Left lung (tissue), 10 donors: ENCODE measurements around the gene CAPZB. TPM values are rescaled to one million over a fixed set of nuclear protein-coding genes. Genes with fewer than 3 reads are reported as not detected.
A peak's percentile ranks its signal among the peaks of the same experiment; 100 is the strongest.

Experiments used
- ATAC-seq: fragments of 200-7000 bp; cut with Tn5 transposase; one replicate; pipeline ENCODE4 v1.9.1; 2020; ENCODE audit warnings: moderate library complexity
- DNase-seq, 4 donors: peaks; one replicate each; pipeline ENCODE4 v3.0.0-alpha.2; 2013 to 2020
- H3K27ac ChIP-seq, 2 donors: fragments of 200-600 bp; sonication (generic) in 1 of 2; one replicate each; pipeline versions ENCODE4 v1.5.0 to v1.8.0; 2020 to 2021
- H3K27me3 ChIP-seq, 2 donors: fragments of 200-600 bp; sonication (generic) in 1 of 2; one replicate each; pipeline versions ENCODE4 v1.5.0 to v1.8.0; 2020 to 2021
- H3K36me3 ChIP-seq, 2 donors: fragments of 200-600 bp; sonication (generic) in 1 of 2; one replicate each; pipeline versions ENCODE4 v1.5.0 to v1.8.0; 2020 to 2021
- H3K4me1 ChIP-seq, 2 donors: fragments of 200-600 bp; one replicate each; pipeline ENCODE4 v1.8.0; 2021
- H3K4me3 ChIP-seq, 2 donors: fragments of 200-600 bp; sonication (generic) in 1 of 2; one replicate each; pipeline versions ENCODE4 v1.5.0 to v1.8.0; 2020 to 2021; ENCODE audit warnings: mild to moderate bottlenecking in 1 of 2
- H3K9me3 ChIP-seq, 2 donors: fragments of 200-600 bp; sonication (generic) in 1 of 2; one replicate each; pipeline versions ENCODE4 v1.5.0 to v1.8.0; 2020 to 2021
- intact Hi-C, 2 donors: fragments of 100-400 bp; cut with DNase I; formaldehyde crosslinking; loops; one replicate each; pipeline versions ENCODE4 v1.11.2 to v1.14.2; 2022
- polyA plus RNA-seq, 6 donors: library from polyadenylated mRNA; unstranded; fragments of 120-200 nt; gene quantifications; one replicate each; pipeline ENCODE4 v1.2.1, GENCODE V29; 2013; ENCODE audit not compliant: insufficient read length in 6 of 6
- total RNA-seq, 2 donors: library from RNA; stranded (reverse); fragmentation: NEBNext Ultra II Directional; extraction: Animal tissue kit (Norgen Biotek cat#: 25700); gene quantifications; one replicate each; pipeline ENCODE4 v1.2.1, GENCODE V29; 2021
- TF ChIP-seq, protein P1 (sequence below), 2 donors: fragments of 200-600 bp; sonication (generic) in 1 of 2; IDR thresholded peaks; one replicate each; pipeline versions ENCODE4 v1.5.0 to v1.8.0; 2021; ENCODE audit warnings: antibody characterized with exemption in 2 of 2
- donor health status: DM: no; HTN: yes; CAD: no.
- donor health status: DM: no; HTN: no; CAD: no.

Gene CAPZB
- total and polyA plus RNA-seq, 8 donors, result 223 to 327 (median 256) TPM

DNA sequence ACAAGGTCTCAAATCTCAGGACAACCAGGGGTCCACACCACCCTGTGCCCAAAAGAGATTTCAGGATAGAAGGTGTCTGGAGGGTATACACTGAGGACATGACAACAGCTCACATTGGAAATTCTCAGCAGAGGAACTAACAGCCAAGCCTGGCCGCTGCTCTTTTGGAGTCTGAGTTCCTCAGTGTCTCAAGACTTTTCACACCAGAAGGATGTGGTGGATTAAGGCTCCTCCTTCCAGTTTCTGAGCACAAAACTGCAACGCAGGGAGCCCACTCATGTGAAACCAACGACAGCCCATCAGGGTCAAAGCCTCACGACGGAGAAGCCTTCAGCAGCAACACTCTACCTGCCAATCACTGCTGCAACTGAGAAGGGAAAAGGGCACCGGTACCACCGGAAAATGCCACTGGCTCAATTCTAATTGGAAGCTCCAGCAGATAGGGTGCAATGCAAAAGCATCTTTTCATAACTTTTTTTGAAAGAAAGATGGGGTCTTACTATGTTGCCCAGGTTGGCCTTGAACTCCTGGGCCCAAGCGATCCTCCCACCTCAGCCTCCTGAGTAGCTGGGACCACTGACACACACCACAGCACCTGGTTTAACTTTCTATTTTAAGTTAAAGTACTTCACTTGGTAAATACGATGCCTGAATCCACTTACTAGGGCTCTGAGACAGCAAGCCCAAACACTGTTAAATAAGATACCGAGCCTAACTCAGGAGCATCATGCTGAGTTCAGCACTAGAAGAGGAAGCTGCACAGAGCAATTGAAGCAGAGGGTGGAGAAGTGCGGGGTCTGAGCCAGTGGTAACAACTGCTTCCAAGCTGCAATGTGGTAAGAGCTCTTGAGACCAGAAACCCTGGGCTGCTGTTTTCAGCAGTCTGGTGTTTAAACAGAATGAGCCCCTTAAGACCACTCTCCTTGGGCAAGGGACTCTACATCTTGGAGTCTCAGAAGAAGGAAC is 7.8 kb downstream of the CAPZB start:
- TF ChIP-seq, protein P1, sequence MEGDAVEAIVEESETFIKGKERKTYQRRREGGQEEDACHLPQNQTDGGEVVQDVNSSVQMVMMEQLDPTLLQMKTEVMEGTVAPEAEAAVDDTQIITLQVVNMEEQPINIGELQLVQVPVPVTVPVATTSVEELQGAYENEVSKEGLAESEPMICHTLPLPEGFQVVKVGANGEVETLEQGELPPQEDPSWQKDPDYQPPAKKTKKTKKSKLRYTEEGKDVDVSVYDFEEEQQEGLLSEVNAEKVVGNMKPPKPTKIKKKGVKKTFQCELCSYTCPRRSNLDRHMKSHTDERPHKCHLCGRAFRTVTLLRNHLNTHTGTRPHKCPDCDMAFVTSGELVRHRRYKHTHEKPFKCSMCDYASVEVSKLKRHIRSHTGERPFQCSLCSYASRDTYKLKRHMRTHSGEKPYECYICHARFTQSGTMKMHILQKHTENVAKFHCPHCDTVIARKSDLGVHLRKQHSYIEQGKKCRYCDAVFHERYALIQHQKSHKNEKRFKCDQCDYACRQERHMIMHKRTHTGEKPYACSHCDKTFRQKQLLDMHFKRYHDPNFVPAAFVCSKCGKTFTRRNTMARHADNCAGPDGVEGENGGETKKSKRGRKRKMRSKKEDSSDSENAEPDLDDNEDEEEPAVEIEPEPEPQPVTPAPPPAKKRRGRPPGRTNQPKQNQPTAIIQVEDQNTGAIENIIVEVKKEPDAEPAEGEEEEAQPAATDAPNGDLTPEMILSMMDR (IDR thresholded peaks at IDR 0.05), result no peak
- ATAC-seq (peak; percentile 71), DNase-seq (no peak)
- Histone ChIP-seq H3K27me3 (no peaks in the 10 kb centered on the region), H3K9me3 (no peaks in the 10 kb centered on the region), H3K4me3 (peak overlapping the region in 1 of 2 donors; percentile 15), H3K27ac (peak overlapping the region; percentile 73 to 90), H3K4me1 (peaks cover 55 to 97% of the 10 kb centered on the region in 2 donors), H3K36me3 (peaks cover 0 to 23% of the 10 kb centered on the region in 2 donors)
- intact Hi-C loops, result no loop called here

DNA sequence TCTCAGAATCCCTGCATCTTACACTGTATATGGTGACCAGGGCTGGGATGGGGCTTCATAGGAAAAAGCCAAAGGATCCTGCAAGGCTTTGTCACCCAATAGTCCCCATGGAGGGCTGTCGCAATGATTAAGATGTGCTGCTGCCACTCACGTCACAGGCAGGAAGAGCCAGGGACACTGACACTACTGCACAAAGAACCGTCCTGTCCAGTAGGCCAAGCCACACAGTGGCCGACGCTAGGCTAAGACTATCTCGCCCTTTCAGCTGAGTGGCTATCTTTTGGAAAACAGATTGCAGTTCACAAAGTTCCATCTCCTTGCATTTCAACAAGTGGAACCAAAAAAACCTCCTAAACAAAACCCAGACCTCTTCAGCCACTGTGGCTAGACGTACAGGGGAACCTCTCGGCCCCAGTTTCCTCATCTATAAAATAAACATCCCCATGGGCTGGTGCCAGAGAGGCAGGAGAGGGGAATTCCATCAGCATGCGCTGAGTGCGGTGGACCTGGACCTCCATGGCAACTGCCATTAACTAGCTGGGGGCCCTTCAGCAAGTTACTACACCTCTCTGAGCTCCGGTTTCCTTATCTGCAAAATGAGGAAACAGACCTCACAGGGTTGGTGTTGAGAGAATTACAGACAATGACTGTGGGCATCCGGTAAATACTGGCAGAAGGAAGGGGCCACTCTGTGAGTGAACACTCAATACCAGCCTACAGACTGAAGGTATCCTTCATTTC is 8.7 kb downstream of the CAPZB start:
- TF ChIP-seq, protein P1 (IDR thresholded peaks at IDR 0.05), result no peak
- intact Hi-C loops, result no loop called here
- Histone ChIP-seq H3K27me3 (no peaks in the 10 kb centered on the region), H3K4me1 (peaks cover 55 to 97% of the 10 kb centered on the region in 2 donors), H3K36me3 (peaks cover 0 to 23% of the 10 kb centered on the region in 2 donors), H3K4me3 (peak overlapping the region in 1 of 2 donors; percentile 15), H3K9me3 (no peaks in the 10 kb centered on the region), H3K27ac (peak overlapping the region; percentile 73 to 90)
- DNase-seq, result peak in 1 of 4 donors; percentile 46
- ATAC-seq, result peak; percentile 38

DNA sequence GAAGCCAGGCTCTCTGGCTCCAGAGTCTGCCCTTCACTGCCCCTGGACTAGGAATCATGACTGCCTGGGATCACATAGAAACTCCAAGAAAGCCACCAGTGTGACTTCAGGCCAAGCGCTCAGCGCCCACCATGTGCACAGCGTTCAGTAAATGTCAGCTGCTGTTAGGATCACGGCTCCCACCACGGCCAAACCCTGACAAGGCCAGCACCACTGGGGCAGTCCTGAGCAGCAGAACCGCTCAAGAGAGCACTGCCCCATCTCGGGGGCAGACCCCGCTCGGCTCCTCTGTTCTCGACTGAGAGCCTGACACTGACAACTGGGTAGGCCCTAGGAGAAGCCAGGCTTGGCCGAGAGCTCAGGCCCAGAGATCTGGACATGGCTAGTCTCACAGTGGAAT is 10.0 kb downstream of the CAPZB start:
- ATAC-seq, result no peak
- peaks cover 0 to 31% of the 10 kb centered on the region in 2 donors for H3K36me3 ChIP-seq
- peak overlapping the region; percentile 73 to 90 for H3K27ac ChIP-seq
- TF ChIP-seq, protein P1 (IDR thresholded peaks at IDR 0.05), result no peak
- H3K9me3 ChIP-seq, result no peaks in the 10 kb centered on the region
- no peak overlapping the region for H3K4me3 ChIP-seq
- peaks cover 45 to 97% of the 10 kb centered on the region in 2 donors for H3K4me1 ChIP-seq
- H3K27me3 ChIP-seq, result no peaks in the 10 kb centered on the region
- DNase-seq, result no peak
- intact Hi-C loops, result no loop called here

DNA sequence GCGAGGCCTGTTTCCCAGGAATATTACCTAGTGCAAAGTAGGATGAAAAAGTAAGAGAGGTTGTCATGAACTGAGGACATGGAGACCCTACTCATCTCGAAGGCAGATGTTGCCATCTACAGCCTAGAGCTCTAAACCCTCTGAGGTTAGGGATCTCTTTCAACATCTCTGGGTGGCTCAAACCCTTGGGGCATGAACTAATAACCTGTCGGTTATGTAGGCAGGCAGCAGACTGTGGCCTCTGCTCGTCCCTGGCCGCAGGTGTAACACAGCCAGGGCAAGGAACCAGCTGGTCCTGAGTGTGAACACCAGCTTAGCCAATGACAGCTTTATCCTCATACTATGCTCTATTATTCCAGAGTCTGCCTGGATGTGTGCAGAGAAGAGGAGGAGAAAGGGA is 13.2 kb downstream of the CAPZB start:
- Histone ChIP-seq H3K4me1 (peaks cover 35 to 96% of the 10 kb centered on the region in 2 donors), H3K27me3 (no peaks in the 10 kb centered on the region), H3K4me3 (no peak overlapping the region), H3K9me3 (no peaks in the 10 kb centered on the region), H3K36me3 (peaks cover 0 to 24% of the 10 kb centered on the region in 2 donors), H3K27ac (peak overlapping the region in 1 of 2 donors; percentile 65)
- TF ChIP-seq, protein P1 (IDR thresholded peaks at IDR 0.05), result no peak
- intact Hi-C loops, result no loop called here
- no peak for DNase-seq
- no peak for ATAC-seq

DNA sequence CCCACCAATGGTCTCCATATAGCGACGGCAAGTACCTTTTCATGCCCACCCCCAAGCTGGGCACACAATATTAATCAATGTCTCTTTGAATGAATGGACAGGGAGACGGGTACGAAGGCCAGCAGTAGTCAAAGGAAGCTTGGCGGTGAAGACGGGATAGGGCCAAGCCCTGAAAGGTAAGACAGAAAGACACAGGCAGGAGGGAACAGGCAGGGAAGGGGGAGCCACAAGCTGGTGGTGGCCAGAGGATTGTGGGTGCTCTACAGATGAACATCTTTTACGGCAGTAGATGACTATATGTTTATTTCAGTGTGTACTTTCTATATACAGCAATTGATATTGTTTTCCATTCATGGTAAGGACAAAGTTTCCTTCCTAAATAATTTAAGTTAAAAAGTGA is 16.3 kb downstream of the CAPZB start:
- ATAC-seq (no peak), DNase-seq (no peak)
- Histone ChIP-seq H3K27me3 (no peaks in the 10 kb centered on the region), H3K4me1 (peaks cover 20 to 95% of the 10 kb centered on the region in 2 donors), H3K9me3 (no peaks in the 10 kb centered on the region), H3K36me3 (peaks cover 0 to 29% of the 10 kb centered on the region in 2 donors), H3K27ac (peak overlapping the region; percentile 71 to 83), H3K4me3 (no peak overlapping the region)
- TF ChIP-seq, protein P1 (IDR thresholded peaks at IDR 0.05), result no peak
- intact Hi-C loops, result no loop called here
